Measurements from ENCODE around the gene HINT3. TPM values are rescaled to one million over a fixed set of nuclear protein-coding genes. Genes with fewer than 3 reads are reported as not detected.

Gene HINT3
- total and polyA plus RNA-seq, 2 experiments from 2014 or later, result 1.8 to 8.0 TPM

DNA sequence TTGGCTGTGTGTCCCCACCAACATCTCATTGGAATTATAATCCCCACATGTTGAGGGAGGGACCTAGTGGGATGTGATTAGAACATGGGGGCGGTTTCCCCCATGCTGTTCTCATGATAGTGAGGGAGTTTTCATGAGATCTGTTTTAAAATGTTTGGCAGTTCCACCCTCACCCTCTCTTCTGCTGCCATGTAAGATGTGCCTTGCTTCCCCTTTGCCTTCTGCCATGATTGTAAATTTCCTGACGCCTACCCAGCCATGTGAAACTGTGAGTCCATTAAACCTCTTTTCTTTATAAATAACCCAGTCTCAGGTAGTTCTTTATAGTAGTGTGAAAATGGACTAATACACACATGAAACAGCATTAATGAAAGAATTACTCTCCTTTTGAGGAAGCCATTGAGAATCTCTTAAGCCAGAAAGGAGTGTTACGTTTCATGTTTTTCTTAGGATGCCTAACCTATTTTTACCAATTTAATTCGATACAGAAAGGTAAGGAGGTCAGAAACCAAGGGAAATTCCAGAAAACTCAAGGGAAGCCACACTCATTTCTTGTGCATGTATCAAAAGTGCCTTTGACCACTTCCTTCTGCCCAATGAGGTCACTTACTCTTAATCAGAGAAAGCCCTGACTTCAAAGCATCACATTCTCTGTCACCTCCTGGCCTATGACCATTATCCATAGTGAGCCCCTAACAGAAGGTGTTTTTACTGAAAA is 24.7 kb upstream of the HINT3 start (continued):
- no peak for TF ChIP-seq ZNF462 (CRISPR knock-in tag; IDR thresholded peaks at IDR 0.05)

DNA sequence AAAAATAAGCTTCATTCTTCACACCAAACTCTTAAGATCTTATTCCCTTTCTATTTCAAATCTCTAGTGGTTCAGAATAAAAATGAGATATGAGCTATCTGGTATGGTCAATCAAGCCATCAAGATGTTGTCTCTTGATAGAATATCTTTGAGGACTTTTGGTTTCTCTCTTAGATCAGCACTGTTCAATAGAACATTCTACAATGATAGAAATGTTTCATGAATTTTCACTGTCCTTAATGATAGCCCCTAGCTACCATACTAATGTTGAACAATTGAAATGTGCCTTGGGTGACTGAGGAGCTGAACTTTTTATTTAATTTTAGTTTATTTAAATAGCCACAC is 24.1 kb upstream of the HINT3 start:
- no peak for ATAC-seq
- Histone ChIP-seq H3K36me3 (ENCODE audit: insufficient read depth) (no peaks in the 10 kb centered on the region), H3K9me2 (ENCODE audit: insufficient read depth) (no peaks in the 10 kb centered on the region), H3F3A (replicated peaks; ENCODE audit: low read depth) (no peaks in the 10 kb centered on the region), H2AFZ (no peak overlapping the region), H3K27me3 (ENCODE audit: insufficient read depth) (no peaks in the 10 kb centered on the region), H3K79me2 (replicated peaks; ENCODE audit: insufficient read depth) (no peaks in the 10 kb centered on the region), H3K27ac (ENCODE audit: low read depth) (no peak overlapping the region), H3K4me1 (ENCODE audit: insufficient read depth) (no peaks in the 10 kb centered on the region), H4K20me1 (replicated peaks; ENCODE audit: insufficient read depth) (no peaks in the 10 kb centered on the region), H3K4me3 (no peak overlapping the region), H3K4me2 (no peak overlapping the region)
- Mint-ChIP-seq H3K4me3 (no peak overlapping the region), H3K36me3 (ENCODE audit: low read depth) (no peaks in the 10 kb centered on the region), H3K4me1 (no peaks in the 10 kb centered on the region), H3K27ac (no peak overlapping the region), H3K27me3 (ENCODE audit: insufficient read depth, low read depth, poor library complexity) (peaks cover 7% of the 10 kb centered on the region), H3K9me3 (0 out of 3 replicates have a peak, but pooled peaks cover 4% of the 10 kb centered on the region)
- DNase-seq (ENCODE audit: low spot score), result no peak
- TF ChIP-seq, protein P1, sequence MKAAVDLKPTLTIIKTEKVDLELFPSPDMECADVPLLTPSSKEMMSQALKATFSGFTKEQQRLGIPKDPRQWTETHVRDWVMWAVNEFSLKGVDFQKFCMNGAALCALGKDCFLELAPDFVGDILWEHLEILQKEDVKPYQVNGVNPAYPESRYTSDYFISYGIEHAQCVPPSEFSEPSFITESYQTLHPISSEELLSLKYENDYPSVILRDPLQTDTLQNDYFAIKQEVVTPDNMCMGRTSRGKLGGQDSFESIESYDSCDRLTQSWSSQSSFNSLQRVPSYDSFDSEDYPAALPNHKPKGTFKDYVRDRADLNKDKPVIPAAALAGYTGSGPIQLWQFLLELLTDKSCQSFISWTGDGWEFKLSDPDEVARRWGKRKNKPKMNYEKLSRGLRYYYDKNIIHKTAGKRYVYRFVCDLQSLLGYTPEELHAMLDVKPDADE (IDR thresholded peaks at IDR 0.05), result no peak
- TF ChIP-seq JUNB (IDR thresholded peaks at IDR 0.05; ENCODE audit: unreplicated experiment) (no peak), CREB1 (CRISPR knock-in tag; IDR thresholded peaks at IDR 0.05; ENCODE audit: low read depth) (no peak), ZNF114 (CRISPR knock-in tag; IDR thresholded peaks at IDR 0.05) (no peak), ZNF331 (CRISPR knock-in tag; IDR thresholded peaks at IDR 0.05; ENCODE audit: low read depth) (no peak), REST (IDR thresholded peaks at IDR 0.05; ENCODE audit: unreplicated experiment) (no peak), STAT1 (IDR thresholded peaks at IDR 0.05; ENCODE audit: unreplicated experiment) (no peak), NANOG (IDR thresholded peaks at IDR 0.05; ENCODE audit: borderline replicate concordance) (no peak)

Measured in GM23338 (cell line).